HepG2 (cell line): ENCODE data around the gene IQGAP3. TPM values are rescaled to one million over a fixed set of nuclear protein-coding genes. Genes with fewer than 3 reads are reported as not detected.

Experiments
- CBFB ChIP-seq: sonication (generic); formaldehyde crosslinking; IDR thresholded peaks from 2 replicates; pipeline ENCODE4 v1.4.0; 2020; ENCODE audit warnings: missing genetic modification reagents
- DDIT3 ChIP-seq: sonication (generic); formaldehyde crosslinking; IDR thresholded peaks from 2 replicates; pipeline ENCODE4 v1.4.0; 2020; ENCODE audit warnings: mild to moderate bottlenecking, missing genetic modification reagents
- KLF12 ChIP-seq: sonication (generic); formaldehyde crosslinking; IDR thresholded peaks from 2 replicates; pipeline ENCODE4 v1.4.0; 2020; ENCODE audit warnings: missing genetic modification reagents, borderline replicate concordance
- NCOA5 ChIP-seq: sonication (generic); formaldehyde crosslinking; IDR thresholded peaks from 2 replicates; pipeline ENCODE4 v1.4.0; 2020; ENCODE audit warnings: missing genetic modification reagents
- PHF8 ChIP-seq: sonication (generic); formaldehyde crosslinking; IDR thresholded peaks from 2 replicates; pipeline ENCODE4 v1.5.0; 2020; ENCODE audit warnings: missing genetic modification reagents
- SRSF1 ChIP-seq: fragments of 200-400 bp; formaldehyde crosslinking; optimal IDR thresholded peaks from 2 replicates; pipeline ENCODE3; 2017; ENCODE audit warnings: mild to moderate bottlenecking, low read depth, low read length, moderate library complexity
- ZNF12 ChIP-seq: sonication (generic); formaldehyde crosslinking; IDR thresholded peaks from 2 replicates; pipeline ENCODE4 v1.5.0; 2020; ENCODE audit warnings: missing genetic modification reagents
- ZNF839 ChIP-seq: sonication (generic); formaldehyde crosslinking; IDR thresholded peaks from 2 replicates; pipeline ENCODE4 v1.4.0; 2020; ENCODE audit warnings: missing genetic modification reagents, mild to moderate bottlenecking, borderline replicate concordance
- polyA plus RNA-seq, 8 experiments: library from polyadenylated mRNA; depleted of rRNA in 3 of 8; stranded (reverse) in 7 of 8; unstranded in 1 of 8; fragments of >200 nt; fragmentation: Illumina TruSeq in 4 of 8; extraction: Trizol in 4 of 8; gene quantifications; 2 replicates each; pipeline versions ENCODE4 v1.2.1 to v1.2.3, GENCODE V29; 2011 to 2016; ENCODE audit warnings: low read depth in 4 of 8, missing spikeins in 1 of 8, mixed read lengths in 1 of 8; ENCODE audit not compliant: insufficient read depth in 1 of 8
- total RNA-seq, 5 experiments: library from RNA; depleted of rRNA; stranded (reverse); fragments of >200 nt; fragmentation: Illumina TruSeq; extraction: Trizol; gene quantifications; 2 replicates each; pipeline ENCODE4 v1.2.3, GENCODE V29; 2016; ENCODE audit warnings: low read depth in 1 of 5
- TF ChIP-seq, protein P1 (sequence below): sonication (generic); formaldehyde crosslinking; IDR thresholded peaks from 2 replicates; pipeline ENCODE4 v1.4.0; 2020; ENCODE audit warnings: missing genetic modification reagents
- TF ChIP-seq, protein P2 (sequence below): sonication (generic); formaldehyde crosslinking; IDR thresholded peaks from 2 replicates; pipeline ENCODE4 v1.9.0; 2021; ENCODE audit warnings: missing genetic modification reagents, mild to moderate bottlenecking, borderline replicate concordance
- TF ChIP-seq, protein P3 (sequence below), 2 experiments: fragments of 450-650 bp in 1 of 2; sonication (generic) in 1 of 2; formaldehyde crosslinking in 1 of 2; IDR thresholded peaks; 2 replicates each; pipeline versions ENCODE4 v1.6.1 to v1.8.0; 2016 to 2022; ENCODE audit warnings: antibody characterized with exemption in 1 of 2, mild to moderate bottlenecking in 1 of 2, missing genetic modification reagents in 1 of 2

IQGAP3 gene
- total and polyA plus RNA-seq, 2 of the 13 experiments (the other 11 are each of a cell fraction or from before 2014, with no cell fraction given) = 13.5 to 14.1 TPM

DNA sequence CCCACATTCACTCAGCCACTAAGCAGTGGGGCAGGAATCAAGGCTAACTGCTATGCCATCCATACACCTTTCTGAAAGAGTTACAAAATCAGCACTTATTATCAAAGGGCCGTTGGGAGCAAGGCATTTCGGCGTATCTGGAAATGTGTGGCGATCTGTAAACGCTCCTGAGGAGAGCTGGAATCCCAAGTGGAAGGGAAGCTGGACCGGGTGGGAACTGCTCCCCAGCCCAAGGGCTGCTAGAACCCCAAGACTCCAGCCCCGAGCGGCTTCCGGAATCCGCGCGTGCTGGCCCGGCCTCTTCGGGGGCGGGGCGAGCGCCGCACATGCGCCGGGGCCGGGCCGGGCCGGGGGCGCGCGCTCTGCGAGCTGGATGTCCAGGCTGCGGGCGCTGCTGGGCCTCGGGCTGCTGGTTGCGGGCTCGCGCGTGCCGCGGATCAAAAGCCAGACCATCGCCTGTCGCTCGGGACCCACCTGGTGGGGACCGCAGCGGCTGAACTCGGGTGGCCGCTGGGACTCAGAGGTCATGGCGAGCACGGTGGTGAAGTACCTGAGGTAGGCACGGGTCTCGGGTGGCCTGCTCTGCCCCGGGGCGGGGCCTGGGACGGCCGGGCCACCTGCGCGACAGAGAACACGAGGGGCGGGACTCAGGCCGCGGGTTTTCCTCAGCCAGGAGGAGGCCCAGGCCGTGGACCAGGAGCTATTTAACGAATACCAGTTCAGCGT, 19.2 kb upstream of the IQGAP3 start, which contains the start of gene NAXE (continued):
- TF ChIP-seq ZNF839 (no peak; the same call in 1 of the 2 replicates), ZNF12 (CRISPR knock-in tag) (peak; percentile 18; the same call in 1 of the 2 replicates), PHF8 (CRISPR knock-in tag) (peak; percentile 96), SRSF1 (peak; percentile 8), CBFB (CRISPR knock-in tag) (peak; percentile 51; the same call in 1 of the 2 replicates), KLF12 (CRISPR knock-in tag) (peak; percentile 38; the same call in 1 of the 2 replicates), DDIT3 (no peak), NCOA5 (CRISPR knock-in tag) (0 out of 2 replicates have a peak, but pooled peaks have one; percentile 18)
- TF ChIP-seq, protein P1, sequence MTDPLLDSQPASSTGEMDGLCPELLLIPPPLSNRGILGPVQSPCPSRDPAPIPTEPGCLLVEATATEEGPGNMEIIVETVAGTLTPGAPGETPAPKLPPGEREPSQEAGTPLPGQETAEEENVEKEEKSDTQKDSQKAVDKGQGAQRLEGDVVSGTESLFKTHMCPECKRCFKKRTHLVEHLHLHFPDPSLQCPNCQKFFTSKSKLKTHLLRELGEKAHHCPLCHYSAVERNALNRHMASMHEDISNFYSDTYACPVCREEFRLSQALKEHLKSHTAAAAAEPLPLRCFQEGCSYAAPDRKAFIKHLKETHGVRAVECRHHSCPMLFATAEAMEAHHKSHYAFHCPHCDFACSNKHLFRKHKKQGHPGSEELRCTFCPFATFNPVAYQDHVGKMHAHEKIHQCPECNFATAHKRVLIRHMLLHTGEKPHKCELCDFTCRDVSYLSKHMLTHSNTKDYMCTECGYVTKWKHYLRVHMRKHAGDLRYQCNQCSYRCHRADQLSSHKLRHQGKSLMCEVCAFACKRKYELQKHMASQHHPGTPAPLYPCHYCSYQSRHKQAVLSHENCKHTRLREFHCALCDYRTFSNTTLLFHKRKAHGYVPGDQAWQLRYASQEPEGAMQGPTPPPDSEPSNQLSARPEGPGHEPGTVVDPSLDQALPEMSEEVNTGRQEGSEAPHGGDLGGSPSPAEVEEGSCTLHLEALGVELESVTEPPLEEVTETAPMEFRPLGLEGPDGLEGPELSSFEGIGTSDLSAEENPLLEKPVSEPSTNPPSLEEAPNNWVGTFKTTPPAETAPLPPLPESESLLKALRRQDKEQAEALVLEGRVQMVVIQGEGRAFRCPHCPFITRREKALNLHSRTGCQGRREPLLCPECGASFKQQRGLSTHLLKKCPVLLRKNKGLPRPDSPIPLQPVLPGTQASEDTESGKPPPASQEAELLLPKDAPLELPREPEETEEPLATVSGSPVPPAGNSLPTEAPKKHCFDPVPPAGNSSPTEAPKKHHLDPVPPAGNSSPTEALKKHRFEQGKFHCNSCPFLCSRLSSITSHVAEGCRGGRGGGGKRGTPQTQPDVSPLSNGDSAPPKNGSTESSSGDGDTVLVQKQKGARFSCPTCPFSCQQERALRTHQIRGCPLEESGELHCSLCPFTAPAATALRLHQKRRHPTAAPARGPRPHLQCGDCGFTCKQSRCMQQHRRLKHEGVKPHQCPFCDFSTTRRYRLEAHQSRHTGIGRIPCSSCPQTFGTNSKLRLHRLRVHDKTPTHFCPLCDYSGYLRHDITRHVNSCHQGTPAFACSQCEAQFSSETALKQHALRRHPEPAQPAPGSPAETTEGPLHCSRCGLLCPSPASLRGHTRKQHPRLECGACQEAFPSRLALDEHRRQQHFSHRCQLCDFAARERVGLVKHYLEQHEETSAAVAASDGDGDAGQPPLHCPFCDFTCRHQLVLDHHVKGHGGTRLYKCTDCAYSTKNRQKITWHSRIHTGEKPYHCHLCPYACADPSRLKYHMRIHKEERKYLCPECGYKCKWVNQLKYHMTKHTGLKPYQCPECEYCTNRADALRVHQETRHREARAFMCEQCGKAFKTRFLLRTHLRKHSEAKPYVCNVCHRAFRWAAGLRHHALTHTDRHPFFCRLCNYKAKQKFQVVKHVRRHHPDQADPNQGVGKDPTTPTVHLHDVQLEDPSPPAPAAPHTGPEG (CRISPR knock-in tag) = peak; percentile 65; the same call in 1 of the 2 replicates
- TF ChIP-seq, protein P2, sequence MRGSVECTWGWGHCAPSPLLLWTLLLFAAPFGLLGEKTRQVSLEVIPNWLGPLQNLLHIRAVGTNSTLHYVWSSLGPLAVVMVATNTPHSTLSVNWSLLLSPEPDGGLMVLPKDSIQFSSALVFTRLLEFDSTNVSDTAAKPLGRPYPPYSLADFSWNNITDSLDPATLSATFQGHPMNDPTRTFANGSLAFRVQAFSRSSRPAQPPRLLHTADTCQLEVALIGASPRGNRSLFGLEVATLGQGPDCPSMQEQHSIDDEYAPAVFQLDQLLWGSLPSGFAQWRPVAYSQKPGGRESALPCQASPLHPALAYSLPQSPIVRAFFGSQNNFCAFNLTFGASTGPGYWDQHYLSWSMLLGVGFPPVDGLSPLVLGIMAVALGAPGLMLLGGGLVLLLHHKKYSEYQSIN = no peak
- TF ChIP-seq, protein P3, sequence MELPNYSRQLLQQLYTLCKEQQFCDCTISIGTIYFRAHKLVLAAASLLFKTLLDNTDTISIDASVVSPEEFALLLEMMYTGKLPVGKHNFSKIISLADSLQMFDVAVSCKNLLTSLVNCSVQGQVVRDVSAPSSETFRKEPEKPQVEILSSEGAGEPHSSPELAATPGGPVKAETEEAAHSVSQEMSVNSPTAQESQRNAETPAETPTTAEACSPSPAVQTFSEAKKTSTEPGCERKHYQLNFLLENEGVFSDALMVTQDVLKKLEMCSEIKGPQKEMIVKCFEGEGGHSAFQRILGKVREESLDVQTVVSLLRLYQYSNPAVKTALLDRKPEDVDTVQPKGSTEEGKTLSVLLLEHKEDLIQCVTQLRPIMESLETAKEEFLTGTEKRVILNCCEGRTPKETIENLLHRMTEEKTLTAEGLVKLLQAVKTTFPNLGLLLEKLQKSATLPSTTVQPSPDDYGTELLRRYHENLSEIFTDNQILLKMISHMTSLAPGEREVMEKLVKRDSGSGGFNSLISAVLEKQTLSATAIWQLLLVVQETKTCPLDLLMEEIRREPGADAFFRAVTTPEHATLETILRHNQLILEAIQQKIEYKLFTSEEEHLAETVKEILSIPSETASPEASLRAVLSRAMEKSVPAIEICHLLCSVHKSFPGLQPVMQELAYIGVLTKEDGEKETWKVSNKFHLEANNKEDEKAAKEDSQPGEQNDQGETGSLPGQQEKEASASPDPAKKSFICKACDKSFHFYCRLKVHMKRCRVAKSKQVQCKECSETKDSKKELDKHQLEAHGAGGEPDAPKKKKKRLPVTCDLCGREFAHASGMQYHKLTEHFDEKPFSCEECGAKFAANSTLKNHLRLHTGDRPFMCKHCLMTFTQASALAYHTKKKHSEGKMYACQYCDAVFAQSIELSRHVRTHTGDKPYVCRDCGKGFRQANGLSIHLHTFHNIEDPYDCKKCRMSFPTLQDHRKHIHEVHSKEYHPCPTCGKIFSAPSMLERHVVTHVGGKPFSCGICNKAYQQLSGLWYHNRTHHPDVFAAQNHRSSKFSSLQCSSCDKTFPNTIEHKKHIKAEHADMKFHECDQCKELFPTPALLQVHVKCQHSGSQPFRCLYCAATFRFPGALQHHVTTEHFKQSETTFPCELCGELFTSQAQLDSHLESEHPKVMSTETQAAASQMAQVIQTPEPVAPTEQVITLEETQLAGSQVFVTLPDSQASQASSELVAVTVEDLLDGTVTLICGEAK (IDR thresholded peaks at IDR 0.05) = no peak
- TF ChIP-seq, protein P3 (CRISPR knock-in tag; IDR thresholded peaks at IDR 0.05) = 0 out of 2 replicates have a peak, but pooled peaks have one; percentile 19
